ENCODE results near the gene TTF2.
"Not testable (repeated sequence)": the region's sequence is repeated elsewhere in the genome, so short reads cannot be mapped to it uniquely, and the experiment has no call there.

The TTF2 gene

DNA sequence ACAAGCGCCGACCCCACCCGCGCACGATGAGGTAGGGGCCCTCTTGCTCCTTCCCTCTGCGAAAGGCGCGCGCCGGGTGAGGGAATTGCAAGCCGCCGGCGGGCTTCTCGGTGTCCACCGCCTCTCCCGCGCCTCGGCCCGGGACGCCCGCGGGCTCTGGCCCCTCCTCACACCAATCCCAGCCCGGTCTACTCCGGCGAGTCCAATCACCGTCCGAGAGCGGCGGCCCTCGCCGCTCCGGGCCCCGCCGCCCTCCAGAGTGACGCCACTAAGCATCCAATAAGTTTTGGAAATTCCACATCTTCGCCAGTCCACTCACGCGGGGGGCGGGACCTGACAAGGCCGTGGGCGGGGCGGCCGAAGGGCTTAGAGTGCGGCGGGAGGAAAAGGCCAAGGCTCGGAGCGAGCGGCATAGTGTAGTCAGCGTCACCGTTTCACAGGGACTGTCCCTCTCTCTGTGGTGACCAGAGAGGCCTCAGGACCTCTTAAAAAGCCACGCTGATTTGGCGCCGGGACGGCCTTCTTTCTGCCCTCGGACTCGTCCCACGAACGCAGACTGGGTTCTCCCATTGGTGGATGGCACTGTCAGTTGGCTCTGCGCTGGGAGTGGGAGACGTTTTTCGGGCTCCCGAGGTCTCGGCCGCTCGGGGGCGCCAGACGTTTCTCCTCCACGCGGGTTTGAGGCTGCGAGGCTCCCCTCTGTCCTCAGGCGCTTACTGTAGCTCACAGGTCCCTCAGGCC is 61.6 kb downstream of the TTF2 start, which contains the start of gene TRIM45:
TSS of gene TRIM45 (minus strand) at position 161 of the 741 bp plus-strand sequence. CDS start 548 bp downstream, outside the sequence.
- peak; percentile 79 for DNase-seq (ENCODE audit: low read depth)

DNA sequence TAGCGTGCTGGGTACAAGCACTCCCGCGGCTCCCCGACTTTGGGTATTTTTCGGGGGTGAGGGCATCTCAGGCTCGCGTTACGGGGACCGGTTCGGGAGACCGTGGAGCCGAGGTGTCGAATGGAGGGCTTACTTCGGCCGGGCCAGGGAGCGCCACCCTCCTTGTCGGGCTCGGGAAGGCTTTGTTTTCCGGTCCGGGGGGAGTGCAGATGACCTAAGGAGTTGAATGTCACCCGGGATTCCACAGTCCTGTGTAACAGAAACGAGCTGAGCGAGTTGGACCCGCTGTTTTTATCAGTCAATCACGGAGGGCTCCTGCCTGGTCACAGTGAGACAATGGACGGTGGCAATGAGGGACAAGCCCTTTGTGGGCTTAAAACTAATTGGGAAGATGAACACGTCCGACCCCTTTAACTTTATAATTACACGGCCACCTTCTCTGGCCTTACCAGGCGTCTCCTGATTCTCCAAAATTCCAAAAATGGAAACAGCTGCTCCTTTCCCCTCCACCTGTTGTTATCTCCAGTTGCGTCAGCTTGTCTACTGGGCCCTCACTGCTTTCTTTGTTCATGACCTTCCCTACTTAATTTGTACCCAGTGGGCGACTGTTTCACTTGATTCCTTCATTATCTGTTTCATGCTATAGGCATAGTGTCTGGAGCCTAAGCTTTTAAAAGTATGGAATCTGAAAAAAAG is 62.4 kb downstream of the TTF2 start:
- DNase-seq (ENCODE audit: low read depth), result no peak

DNA sequence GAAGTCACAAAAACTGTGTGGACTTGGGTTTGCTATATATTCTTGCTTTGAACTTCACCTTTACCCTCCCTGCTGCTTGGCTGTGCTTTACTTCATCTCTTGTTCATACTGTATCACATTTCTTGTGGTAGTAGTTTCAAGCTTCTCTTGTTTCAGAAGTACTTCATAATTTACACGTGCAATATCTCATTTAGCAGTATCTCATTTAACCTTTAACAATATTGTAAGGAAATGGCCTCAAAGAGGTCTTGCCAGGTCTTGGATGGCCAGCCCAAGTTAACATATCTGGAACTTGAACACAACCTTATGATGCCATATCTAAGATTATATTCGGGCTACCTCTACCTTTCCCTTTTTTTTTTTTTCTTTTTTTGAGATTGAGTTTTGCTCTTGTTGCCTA is 63.1 kb downstream of the TTF2 start:
- no peak for DNase-seq (ENCODE audit: low read depth)

DNA sequence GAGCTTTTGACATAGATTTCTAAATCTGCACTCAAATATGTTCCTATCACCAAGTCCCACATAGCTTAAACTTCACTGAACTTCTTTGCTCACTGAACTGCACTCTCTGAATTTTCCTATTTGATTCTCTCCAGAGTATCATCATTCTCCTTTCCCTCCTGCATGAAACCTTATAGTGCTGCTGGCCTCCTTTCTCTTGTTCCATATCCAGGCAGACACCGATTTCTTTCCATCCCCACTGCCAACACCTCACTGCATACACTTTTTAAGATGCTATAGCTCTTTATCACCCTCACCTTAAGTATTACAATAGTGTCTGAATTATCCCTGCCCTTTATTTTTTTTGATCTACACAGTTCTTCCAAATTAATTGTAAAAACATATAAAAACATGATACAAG is 64.5 kb downstream of the TTF2 start:
- no peak for DNase-seq (ENCODE audit: low read depth)

DNA sequence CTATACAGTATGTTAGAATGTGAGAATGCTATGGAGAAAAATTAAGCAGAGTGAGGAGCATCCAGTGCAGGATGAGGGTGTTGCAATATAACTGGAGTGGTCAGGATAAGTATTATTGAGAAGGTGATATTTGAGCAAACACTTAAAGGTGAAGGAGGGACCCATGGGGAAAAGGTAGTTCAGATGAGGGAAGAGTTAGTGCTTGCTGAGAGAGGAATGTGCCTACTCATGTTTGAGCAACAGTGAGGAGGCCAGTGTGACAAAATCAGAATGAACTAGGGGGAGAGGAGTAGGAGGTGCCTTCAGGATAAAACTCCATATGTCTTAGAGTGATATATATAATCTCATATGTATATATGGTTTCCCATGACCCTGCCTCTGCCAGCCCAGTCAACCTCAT is 67.7 kb downstream of the TTF2 start:
- no peak for DNase-seq (ENCODE audit: low read depth)

DNA sequence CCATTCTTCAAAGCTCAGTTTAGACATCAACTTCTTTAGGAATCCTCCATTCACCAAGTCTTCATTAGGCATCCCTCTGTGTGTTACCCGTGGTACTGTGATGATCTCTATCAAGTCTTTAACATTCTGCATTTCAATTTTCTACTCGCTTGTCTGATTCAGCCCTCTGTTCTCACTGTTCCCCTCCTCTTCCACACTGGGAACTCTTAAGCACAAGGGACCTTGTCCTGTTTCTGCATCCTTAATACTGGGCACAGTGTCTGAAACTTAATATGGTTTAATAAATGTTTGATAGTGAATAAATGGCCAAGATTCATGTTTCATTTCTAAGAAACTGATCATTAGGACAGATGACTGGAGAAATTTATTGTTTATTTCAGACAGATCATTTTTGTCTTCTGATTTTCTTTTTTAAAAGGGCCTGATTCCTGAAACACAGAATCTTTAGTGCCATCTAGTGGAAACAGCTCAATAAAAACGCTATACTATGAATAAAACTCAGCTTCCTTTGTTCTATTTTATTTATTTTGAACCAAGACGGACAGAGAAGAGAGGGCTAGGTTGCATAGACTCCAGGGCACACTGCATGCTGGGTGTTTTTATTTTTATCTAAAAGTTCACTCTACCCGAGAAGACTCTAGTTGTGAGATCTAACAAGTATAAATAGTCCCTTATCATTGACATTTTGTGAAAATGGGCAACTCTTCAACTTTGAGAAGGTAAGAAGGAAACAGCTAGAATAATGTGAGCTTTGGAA is 68.4 kb downstream of the TTF2 start:
- no peak for DNase-seq (ENCODE audit: low read depth)

DNA sequence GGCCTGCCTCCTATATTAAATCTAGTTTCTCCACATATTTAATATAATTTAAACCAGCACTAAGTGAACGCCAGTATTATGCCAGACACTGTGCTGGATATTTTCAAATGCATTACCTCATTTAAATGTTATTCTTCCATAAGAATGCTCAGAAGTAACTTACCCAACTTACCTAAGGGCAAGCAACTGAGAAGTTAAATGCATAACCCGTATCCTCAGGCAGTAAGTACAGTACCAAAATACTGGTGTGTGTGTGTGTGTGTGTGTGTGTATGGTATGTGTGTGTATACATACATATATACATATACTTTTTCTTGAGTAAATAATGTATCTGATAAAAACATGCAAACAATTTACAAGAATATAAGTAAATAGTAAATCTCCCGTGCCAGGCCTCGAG is 70.4 kb downstream of the TTF2 start:
- no peak for DNase-seq (ENCODE audit: low read depth)

DNA sequence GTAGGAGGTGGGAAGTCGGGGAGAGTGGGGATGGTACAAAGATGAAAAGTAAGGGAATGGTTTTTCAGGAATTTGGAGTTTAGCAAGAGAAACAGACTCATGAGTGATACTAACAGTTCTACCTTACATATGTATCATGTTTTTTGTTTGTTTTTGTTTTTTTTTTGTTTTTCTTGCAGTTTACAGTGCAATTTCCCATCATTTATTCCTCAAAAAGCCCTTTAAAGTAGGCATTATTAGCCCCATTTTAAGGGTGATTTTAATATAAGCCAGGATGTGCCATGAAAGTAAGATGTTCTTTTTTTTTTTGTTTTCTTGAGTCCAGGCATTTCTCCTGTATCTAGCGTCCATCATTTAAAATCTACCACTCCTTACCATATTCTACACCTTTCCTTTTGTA is 75.2 kb downstream of the TTF2 start:
- DNase-seq (ENCODE audit: low read depth), result no peak

DNA sequence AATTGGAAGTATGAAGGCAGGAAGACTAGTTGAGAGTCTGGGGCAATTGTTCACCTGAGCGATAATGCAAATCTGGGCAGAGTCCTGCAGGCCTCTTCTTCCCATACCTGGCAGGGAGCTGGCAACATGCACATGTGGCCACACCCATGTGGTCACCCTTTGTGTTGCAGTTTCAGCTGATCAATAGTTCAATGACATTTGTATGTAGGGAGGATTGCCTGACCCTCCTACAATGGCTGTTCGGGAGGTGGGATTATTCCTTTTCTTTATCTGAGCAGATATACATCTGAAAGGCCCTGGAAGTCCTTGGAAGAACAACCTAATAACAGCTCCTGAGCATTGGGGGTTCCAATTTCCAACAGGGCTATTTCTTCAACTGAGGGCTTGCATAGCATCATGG is 76.6 kb downstream of the TTF2 start:
- no peak for DNase-seq (ENCODE audit: low read depth)

DNA sequence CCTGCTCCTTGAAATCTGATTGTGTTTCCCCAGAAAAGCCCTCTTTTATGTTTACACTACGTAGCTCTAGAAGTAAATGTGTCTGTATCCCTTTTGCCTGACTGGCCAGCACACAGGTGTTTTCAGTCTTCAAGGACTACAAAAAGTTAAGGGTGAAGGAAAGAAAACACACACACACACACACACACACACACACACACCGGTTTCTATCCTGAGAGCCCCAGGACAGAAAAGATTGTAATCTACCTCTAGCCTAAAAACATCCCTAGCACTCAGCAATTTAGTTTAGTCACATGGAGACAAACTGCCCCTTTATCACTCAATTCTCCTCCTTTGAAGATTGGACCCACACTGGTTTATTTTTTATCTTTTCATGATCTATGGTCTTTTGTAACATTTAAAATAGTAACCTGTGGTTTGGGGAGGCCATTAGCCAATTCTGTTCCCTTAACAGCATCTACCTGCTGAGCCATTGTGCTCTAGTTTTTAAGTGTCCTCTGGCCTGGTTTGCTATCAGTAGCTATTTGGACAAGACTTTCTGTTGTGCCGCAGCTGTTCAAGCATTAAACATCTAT is 77.2 kb downstream of the TTF2 start:
- DNase-seq (ENCODE audit: low read depth), result no peak

DNA sequence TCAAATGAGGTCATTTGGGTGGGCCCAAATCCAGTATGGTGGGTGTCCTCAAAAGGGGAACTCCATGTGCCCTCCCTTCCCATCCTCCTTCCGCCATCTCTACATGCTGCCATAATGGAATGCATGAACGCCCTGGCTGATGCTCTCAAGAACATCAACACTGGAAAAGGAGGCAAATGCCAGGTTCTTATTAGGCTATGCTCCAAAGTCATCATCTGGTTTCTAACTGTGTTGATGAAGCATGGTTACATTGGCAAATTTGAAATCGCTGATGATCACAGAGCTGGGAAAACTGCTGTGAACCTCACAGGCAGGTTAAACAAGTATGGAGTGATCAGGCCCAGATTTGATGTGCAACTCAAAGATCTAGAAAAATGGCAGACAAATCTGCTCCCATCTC is 78.0 kb downstream of the TTF2 start:
- DNase-seq (ENCODE audit: low read depth), result no peak

DNA sequence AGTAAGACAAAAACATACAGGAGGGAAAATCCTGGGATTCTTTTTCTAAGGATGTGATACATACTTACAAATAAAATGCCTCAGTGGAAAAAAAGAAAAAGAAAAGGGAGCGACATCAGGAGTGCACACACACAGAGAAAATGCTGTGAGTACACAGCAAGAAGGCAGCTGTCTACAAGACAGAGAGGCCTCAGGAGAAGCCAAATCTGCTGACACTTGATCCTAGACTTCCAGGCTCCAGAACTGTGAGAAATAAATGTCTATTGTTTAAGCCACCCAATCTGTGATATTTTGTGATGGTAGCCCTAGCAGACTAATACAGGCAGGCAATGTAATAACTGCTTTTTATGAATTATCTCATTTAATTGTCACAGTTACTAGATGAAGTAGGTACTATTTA is 78.4 kb downstream of the TTF2 start:
- DNase-seq (ENCODE audit: low read depth), result no peak

DNA sequence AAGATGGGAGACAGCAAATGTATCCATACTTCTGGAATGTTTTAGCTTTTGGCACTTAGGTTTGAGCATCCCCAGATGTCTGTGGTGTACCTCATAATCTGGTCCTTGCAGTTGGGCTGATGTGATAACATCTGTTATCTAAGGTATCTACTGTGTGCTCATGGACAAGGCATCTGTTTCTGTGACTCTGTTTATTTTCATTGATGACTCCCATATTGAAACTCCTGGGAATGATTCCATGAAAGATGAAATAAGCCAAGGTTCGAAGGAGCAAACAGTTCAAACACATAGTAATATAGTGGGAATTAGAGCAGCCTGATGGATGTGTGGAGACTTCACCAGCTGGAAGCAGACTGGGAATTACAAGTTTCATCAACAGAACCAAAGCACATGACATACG is 82.1 kb downstream of the TTF2 start:
- no peak for DNase-seq (ENCODE audit: low read depth)

DNA sequence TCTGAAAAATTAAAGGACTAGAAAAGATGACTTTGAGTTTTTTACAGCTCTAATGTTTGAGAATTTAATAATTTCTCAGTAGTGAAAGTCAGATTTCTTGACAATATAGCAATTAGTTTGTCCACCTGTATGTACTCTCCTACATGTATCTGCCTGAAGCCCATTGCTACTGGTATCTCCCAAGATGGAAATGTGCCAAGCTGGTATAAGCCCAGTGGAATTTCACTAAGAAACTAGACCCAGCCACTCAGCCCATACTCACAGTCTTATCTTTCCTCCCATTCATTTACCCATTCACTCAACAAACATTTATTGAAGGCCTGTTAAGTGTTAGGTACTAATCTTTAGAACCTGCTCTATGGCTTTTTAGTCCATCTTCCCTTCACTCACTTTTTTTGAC is 83.0 kb downstream of the TTF2 start:
- no peak for DNase-seq (ENCODE audit: low read depth)

DNA sequence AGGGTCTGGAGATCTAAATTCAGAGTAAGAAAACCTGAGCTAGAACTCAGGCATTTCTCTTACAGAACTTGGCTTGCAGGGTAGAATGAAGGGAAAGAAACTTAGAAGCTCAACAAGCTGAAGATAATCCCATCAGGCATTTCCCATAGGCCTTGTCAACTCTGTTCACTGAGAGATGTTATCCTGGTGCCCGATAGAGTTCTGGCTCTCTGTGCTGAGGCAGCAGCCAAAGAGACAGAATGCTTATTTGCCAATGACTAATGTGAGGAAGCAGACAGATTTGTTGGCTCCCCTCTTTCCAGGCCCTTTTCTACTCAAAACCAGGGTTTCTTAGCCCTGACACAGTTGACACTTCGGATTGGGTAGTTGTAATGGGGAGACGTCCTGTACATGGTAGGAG is 83.7 kb downstream of the TTF2 start:
- no peak for DNase-seq (ENCODE audit: low read depth)

DNA sequence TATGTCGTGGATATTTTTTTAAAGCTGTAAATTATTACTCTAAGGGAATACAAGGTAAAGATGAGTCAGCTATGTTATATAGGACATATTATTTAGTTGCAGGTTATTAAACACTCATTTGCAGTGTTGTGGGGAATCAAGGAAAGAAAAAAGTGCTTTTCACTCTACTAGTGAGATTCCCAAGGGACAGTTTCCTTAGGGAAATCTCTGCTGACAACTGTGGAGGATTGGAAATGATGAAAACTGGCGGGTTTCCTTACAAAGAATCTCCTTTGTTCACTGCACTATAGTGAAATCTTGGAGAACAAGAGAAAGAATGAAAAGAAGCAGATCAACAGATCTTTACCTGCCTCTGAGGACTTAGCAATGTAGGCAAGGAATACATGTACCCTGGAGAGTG is 85.9 kb downstream of the TTF2 start:
- DNase-seq (ENCODE audit: low read depth), result no peak

DNA sequence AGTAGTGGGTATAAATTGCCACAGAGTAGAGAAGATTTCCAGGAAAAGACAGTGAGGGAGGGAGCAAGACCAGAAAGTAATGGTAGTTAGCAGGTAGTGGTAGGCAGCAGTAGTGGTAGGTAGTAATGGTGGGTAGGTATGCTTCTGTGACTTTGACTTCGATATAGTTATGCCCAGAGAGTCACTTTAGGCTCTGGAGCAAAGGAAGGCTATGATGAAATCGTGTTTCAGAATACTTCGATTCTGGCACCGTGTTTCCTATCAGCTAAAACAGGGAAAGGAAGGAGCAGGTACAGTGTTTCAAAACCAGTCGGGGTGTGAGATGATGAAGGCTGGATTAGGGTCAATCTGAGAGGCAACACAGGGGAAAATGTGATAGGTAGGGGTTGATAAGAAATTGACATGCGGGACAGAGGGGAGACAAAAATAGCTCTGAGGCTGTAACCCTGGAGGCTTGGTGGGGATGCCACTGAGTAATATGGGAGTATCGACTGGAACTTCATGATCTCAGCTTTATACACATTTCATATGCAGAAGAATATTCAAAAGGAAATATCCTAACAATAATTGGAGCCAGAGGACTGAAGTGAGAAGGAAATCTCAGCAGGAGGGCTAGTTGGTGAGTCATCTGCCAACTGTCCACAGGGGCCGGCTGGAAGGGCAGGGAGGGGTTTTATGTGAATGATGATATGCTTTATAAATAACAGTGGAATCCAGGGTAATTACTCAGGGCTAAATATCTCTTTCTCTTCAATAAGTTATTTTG is 86.6 kb downstream of the TTF2 start:
- no peak for DNase-seq (ENCODE audit: low read depth)

DNA sequence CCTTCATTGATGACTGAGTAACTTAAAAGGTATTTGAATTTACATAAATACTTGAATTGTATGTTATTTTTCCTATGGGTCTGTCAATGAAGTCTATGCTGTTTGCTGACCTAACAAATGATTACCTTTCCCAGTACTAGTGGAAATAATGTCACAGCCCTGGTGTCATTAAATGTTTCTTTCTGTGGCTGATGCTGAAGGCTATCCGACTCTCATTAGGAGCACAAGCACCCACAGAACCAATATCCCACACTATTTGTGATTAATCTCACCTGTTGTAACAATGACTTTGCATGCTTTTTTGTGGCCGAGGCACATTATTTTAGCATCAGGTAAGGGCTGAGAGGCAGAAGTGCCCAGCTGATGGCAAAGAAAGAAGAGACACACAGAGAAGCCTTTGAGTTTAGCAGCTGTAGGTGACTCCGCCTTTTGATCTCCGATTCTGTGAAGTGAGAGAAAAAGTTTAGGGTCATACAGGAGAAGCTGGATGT is 87.3 kb downstream of the TTF2 start:
- DNase-seq (ENCODE audit: low read depth), result no peak

DNA sequence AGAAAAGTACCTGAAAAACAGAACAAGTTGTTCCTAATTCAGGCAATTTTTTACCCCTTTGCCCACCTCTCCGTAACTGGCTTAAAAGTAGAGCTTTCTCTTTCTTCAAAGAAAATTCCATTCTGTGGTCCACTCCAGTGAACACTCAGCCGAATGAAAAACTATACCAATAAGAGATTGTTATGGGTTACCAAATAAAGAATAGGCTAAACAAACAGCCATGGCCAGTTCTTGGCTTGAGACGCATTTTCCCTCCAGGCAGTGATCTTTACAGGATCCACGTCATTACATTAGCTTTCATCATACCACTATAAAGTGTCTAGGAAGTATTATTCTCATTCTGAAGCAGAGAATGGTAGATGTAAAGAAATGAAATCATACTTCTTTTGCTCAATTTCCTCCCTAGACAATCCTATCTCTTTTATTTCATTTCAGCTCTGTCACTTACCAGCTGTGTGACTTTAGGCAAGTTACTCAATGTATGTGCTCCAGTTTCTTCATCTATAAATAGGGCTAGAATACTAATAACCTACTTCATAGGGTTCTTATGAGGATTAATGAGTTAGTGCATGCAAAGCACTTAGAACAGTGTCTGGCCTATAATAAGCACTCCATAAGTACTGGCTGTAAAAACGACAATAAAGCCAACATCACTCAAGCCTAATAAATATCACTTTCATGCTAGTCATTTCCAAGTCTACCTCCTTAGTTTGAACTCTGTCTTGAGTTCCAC is 87.9 kb downstream of the TTF2 start:
- no peak for DNase-seq (ENCODE audit: low read depth)

DNA sequence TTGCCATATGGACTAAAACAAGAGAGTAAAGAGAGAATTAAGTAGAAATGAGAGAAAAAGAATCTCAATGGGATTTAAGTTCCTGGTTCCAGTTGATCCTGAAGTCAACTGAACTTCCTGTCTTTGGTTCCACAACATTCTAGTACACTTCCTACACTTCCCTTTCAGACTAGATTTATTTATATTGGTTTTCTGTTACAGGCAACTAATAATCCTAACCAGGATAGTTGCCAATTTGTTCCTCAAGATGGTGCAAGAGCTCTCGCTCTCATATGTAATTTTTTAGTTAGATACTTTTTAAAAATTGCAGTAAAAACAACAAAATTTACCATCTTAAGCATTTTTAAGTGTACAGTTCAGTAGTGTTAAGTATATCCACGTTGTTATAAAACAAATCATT is 90.2 kb downstream of the TTF2 start:
- DNase-seq (ENCODE audit: low read depth), result no peak

DNA sequence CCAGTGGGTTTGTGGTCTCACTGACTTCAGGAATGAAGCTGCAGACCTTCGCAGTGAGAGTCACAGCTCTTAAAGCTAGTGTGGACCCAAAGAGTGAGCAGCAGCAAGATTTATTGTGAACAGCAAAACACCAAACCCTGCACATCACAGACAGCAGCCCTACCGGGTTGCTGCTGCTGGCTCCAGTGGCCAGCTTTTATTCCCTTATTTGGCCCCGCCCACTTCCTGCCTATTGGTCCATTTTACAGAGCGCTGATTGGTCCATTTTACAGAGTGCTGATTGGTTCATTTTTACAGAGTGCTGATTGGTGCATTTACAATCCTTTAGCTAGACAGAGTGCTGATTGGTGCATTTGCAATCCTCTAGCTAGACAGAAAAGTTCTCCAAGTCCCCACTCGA is 91.2 kb downstream of the TTF2 start:
- DNase-seq (ENCODE audit: low read depth), result not testable (repeated sequence)

Data from CMK (cell line).